GM19324 (cell line): ENCODE data around the gene TSPAN9.

Experiments
- ATAC-seq: cut with Tn5 transposase; IDR thresholded peaks from one replicate; pipeline ENCODE4 v1.9.1; 2021; ENCODE audit warnings: mild to moderate bottlenecking, moderate library complexity; ENCODE audit not compliant: unreplicated experiment, low FRiP score

TSPAN9 gene

DNA sequence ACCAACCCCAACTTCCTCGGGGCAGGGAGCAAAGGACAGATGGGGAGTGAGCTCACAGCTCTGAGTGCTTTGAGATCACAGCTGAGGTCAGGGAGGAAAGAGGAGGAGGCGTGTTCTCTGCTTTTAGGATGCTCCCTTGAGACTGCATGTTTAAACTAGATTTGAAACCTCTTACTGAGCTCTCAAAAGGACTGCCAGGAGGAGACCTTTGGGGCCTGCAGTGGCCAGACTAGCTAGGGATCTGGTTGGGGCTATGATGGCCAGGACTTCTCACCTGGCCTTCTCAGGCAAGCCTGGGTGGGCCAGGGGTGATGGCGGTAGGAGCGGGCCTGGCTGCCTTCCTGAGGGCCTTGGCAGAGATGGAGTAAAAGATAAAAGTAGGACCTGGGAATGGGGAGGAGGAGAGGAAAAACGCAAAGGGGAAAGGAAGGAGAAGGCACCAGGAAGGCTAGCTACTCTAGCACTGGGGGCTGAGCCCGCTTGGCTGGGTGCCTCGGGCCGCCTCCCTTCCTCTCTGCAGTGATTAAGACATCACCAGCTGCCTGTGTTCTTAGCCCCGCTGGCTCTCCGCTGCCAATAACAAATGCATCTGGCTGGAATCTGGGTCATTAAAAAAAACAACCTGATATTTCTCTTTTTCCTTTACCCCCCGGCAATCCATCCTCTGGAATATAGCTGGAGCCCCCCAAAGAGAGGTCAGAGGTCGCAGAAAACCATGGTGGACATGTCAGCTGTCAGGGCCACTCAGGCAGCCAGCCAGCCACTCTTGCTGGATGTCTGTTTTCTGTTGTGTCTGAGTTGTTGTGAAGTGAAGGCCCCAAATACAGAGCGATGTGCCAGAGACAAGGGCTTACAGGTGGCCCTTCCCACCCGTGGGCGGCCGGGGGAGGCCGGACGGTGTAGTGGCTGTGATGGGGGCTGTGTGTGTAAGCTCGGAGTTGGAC, 141.3 kb downstream of the TSPAN9 start:
- no peak for ATAC-seq

DNA sequence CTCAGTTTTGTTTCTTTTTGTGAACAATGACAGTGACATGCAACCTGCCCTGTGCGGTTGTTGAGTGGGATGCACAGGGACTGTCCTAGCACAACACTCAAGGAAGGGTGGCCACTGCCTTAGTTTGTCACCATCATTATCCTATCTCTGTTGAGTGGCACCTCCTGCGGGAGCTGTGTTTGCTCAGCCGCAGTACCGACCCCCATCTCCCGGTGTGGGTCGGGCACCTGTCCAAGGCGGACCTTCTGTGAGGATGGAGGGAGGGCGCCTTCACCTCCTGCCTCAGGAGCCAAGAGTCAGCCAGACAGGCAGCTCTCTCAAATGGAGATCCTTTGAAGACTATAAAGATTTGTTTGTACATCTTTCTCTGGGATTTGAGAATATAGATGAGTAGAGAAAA, 142.1 kb downstream of the TSPAN9 start:
- no peak for ATAC-seq

DNA sequence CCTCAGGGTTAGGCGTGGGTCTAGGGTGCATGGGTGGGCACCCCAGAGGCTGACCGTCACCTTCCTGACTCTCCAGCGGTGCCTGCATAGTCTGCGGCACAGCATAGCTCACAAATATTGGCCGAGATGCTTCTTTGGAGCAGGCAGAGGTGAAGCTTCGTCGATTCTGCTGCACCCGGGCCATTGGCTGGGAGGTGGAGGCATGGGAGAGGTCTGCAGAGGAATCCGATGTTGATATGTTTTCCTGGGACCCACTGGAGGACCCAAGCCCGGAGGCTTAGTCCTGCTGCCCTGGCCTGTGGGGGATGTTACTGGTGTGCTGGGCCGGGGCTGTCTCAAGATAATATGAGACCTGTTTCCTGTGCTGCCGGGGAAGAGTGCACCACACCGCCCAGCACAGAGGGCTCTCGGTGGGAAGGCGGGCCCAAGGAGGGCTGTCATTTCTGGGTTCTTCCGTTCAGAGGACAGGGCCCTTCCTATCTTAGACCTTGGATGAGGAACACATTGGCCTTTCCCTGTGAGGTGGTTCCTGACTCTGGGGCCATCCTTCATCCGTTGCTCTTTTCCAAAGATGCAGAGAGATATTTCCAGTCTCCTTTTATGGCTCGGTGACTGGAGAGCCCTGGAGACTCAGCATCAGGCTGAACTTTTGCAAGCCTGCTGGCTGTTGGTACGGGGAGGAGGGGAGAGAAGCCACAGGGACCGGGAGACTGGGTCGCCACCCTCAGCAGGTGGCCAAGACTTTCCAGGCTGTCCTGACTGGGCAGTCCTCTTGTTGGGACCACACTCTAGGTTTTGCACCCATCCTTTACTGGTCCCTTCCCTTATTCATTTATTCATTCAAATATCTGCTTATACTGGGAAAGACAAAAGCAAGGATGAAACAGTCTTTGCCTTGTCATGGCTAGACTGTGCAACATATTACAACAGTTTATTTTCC, 143.5 kb downstream of the TSPAN9 start:
- no peak for ATAC-seq

DNA sequence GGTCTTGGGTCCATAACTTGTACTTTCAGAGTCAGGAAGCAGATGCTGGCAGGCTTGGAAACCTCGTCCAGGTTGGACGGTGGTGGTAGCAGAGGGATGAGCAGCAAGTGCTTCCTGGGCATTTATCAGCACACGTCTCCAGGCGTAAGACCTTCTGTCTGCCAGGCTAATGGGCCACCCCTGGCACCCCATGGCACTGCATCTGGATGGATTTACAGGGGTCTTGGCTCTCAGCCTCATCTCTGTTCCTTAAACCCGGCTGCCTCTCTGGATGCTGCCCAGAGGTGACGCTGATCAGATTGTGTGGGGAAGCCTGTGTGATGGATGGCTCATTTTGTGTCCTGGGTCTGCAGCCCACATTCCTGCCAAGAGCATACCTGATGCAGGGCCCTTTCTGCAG, 145.1 kb downstream of the TSPAN9 start:
- ATAC-seq = no peak

DNA sequence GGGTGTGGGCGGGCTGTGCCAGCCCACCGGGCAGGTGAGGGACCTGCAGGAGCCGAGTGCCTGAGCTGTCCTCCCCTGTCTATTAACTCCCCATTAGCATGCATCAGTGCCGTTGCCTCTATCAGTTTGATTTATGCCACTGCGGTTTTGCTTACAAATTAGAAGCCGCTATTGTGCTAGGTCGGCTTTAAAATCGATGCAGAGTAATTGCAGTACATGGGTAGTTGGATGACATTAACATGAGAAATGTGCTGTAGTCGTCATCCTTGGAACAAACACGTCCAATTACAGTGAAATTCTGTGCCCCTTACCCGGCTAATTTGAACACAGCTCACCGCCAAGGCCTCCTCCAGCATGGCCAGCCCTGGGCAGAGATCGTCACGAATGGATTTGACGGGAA, 145.8 kb downstream of the TSPAN9 start:
- no peak for ATAC-seq

DNA sequence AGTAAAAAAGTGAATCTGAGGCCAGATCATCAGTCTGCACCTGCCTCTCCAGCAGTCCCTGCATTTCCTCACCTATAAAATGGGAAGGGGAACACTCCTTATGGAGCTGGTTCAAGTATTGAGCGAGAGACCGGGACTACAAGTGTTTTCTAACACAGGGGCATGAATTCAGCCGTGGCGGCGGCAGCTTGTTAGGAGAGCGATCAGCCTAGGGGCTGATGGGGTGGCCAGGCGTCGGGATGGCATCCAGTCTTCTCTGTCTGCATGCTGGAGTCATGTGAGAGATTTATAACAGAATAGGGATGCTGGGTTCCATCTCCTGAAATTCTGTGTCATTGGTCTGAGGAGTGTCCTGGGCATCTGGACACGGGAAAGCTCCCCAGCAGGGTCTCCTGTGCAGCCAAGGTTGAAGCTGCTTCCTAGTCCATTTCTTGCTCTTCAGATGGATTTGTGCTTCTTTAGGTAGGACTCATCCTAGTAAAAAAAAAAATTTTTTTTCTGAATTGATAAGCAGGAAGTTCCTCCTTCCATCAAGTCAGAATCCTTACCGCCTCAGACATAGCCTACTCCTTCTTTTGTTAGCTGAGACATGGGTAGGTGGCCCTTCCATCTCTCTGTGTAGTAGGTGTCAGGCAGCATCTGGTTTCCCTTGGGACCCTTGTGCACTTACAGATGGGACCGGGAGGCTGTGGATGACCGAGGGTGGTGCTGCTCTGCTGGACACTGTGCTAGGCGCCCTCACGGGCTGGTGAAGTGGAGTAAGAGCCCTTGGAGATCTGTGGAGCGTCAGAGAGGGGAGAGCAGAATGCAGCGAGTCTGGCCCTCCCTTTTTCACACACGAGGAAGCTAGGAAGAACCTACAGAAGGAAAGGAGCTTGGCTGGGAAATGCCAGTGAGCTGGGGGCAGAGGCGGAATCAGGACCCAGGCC, 146.7 kb downstream of the TSPAN9 start:
- ATAC-seq = no peak

DNA sequence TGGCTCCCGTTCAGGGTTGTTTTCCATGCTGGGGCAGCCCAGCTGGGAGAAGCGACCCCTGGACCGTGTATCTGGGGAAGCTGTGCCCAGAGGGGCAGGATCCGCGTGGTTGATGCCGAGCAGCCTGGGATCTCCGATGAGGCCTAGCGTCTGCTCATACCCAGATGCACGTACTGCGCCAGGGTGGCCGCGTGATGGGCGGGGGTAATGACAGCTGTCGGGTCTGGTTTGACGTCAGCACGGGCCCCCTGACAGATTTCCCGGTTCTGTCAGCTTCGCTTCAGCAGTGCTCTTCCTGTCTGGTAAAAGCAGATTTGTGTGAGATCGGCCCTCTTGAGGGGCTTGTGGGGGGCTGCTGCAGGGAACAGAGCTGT, 147.3 kb downstream of the TSPAN9 start:
- no peak for ATAC-seq

DNA sequence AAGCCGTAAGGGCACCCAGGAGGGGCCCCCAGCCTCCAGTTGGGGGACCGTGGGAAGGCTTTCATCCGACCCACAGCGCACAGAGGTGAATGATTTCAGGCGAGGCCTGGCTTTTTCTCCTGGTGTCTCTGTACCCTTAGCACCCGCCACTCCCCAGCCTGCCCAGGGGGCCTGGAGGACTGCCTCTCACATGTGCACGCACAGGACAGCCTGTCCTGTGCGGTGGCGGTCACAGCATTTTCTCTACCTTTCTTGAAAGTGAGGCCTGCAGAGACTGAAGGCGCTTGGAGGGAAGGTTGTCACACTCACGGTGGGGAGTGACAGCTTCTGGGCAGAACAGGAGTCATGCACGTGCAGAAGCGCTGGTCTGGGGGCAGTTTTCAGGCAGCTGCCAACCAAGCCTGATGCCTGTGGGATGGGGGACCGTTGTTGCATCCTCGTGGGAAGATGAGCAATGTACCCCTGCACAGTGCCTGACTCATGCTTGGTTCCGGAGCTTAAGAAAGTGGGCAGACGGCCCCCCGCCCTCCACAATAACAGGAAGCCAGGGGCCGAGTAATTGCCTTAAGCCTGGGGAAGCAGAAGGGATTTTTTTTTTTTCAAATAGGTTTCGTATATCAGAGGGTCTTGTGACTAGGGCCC, 148.1 kb downstream of the TSPAN9 start:
- no peak for ATAC-seq

DNA sequence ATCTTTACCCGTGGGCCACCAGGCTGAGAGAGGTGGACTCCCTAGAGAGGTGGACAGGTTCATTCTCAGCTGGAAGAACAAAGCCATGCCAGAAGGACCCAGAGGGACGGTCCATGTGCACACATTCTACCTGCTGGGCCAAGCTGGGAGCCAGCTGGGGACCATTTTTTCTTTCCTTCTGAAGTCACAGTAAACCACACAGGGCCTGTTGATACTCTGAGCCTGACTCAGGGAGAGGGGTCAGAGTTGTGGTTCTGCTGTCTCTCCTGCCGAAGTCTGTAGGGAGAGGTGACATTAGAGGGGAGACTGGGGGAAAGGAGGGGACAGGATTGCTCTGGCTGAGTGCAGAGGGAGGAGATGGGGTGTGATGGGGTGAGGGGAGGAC, 148.6 kb downstream of the TSPAN9 start:
- ATAC-seq = no peak

DNA sequence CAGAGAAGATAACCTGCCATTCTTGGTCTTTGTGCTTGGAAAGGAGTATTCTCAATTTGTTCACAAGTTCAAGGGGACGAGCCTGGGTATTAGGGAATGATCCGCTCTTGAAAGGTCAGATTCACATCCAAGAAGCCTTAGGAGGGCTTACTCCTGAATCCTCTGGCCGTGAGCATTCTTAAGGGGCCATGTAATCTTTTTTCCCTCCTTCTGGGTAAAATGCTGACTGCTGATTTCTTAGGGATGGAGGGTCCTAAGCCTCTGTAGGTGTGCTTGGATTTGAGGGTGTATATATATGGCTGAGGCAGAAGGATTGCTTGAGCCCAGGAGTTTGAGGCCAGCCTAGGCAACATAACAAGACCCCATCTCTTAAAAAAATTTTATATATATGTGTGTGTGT, 149.1 kb downstream of the TSPAN9 start:
- no peak for ATAC-seq

DNA sequence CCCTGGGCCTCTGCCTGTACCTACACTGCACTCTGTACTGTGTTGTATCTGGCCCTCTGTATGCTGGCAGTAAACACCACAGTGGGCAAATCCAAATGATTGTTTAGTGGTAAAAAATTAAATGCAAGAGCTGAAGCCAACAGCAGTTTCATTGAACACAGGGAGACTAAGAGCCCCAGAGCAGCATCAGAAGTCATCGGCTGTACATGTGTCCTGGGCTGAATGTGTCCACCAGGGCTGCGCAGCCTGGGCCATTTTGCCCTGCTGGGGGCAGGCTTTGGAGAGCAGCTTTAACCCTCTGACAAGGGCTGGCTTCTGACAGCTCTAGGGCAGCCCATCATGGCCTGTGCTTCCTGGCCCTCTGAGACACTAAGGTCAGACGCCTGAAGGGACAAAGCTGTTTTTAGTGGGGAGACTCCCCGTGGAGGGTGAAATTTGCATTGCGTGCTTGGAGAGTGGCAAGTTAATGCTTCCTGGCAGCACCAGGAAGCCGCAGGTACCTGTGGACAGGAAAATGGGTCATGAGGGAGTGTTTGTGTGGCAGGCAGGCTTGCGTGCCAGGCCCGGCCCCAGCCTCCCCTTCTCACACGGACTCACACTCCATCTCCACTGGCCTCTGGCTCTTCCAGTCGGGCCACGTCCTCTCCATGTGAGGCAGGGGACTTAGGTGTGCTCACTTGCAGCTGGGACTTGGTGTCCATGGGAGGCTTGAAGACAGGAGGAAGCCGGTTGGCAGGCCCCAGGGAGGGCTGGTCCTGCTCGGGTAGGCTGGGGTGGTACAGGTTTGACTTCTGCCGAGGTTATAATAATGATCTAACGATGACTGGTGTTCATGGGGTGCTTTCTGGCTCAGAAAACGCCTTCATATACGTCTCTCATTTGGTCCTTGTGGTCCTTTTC, 150.1 kb downstream of the TSPAN9 start:
- no peak for ATAC-seq

DNA sequence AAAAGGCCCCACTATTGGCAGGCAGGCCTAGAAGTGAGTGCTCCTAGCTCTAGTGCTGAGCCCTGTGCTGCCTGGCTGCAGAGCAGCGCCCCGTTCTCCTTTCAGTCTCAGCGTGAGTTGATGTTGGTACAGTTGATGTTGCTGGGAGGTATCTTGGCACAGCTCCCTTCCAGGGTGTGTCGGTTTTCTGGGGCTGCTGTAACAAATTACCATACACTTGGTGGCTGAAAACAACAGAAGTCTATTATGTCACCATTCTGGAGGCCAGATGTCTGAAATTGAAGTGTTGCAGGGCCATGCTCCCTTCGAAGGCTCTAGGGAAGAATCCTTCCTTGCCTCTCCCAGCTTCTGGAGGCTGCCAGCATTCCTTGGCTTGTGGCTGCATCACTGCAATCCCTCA, 151.4 kb downstream of the TSPAN9 start:
- ATAC-seq = no peak

DNA sequence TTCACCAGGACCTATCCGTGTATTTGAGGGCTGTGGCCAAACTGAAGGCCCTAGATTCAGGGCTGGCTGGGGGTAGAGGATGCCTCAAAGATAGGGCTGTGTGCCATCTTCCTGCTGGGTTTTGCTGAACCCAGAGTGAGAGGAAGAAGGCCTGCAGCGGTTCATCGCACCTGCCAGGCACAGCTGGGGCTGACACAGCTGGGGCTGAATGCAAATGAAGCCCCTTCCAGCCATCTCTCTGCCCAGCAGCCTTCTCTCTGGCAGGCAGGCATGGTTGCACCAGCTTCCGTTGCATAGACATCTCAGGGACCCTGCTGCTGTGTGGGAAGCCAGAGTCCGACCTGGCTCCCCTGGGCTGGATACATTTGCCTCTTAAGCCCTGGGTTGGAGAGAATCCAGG, 152.4 kb downstream of the TSPAN9 start:
- ATAC-seq = no peak

DNA sequence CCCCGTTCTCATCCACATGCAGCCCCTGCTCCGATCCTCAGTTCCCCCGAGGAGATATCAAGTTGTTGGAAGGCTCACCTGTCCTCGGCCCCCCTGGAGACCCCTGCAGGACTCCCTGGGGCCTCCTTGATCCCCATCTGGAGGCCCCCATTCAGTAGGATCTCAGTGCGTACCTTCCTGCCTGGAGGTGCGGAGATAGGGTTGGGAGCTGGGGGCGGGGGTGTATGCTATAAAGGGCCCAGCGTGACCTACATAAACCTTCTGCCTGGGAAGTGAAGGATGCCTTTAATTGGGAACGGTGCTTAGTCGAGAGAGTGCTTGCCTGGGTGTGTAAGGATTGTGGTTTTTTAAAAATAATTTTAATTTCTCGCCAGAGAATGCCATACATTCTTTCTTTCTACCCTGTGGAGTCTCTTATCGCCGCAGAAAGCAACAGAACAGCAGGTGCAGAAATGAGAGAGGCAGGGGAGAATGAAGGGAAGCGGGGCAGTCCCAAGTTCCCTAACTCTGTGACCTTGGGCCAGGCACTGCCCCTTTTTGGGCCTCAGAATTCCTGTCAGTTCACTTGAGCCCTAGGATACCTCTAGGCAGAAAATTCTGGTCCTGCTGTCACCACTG, 153.7 kb downstream of the TSPAN9 start:
- ATAC-seq = no peak

DNA sequence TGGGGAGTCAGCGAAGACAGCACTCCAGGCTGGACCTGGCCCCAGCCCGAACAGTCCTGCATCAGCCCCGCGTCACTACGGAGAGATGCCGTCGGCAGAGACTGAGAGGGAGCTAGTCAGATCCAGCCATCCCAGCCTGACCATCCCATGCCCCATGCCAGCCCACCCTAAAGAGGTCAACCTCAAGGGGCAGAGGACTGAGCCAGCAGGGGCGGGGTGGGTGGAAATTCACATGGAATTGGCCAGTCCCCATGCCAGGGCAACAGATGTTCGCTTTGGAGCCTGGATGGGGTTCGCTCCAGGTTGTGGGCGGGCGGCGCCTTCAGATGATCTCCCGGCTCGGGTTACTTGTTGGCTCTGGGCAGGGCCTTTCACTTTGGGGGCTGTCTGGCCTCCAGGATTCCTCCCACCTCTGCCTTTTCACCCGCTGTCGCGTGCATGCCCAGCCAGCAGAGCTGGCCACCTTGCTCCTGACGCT, 154.3 kb downstream of the TSPAN9 start:
- ATAC-seq = no peak

DNA sequence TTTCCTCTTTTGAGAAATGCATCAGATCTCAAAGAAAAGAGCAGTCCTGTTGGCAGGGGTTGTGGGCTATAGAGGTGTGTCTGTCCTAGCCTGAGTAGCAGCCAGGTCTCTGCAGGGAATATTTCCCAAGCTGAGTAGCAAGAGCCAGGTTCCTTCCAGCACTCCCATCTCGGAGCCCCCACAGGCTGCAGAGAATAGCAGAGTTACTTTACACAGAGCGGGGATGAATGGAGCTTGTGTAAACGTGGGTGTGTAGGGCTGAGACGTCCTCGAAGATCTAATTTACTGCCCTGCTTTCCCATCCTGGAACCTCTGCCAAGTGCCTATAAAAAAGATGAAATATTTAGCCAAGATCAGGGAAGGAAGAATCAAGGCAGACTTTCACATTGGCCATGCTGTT, 156.6 kb downstream of the TSPAN9 start:
- no peak for ATAC-seq

DNA sequence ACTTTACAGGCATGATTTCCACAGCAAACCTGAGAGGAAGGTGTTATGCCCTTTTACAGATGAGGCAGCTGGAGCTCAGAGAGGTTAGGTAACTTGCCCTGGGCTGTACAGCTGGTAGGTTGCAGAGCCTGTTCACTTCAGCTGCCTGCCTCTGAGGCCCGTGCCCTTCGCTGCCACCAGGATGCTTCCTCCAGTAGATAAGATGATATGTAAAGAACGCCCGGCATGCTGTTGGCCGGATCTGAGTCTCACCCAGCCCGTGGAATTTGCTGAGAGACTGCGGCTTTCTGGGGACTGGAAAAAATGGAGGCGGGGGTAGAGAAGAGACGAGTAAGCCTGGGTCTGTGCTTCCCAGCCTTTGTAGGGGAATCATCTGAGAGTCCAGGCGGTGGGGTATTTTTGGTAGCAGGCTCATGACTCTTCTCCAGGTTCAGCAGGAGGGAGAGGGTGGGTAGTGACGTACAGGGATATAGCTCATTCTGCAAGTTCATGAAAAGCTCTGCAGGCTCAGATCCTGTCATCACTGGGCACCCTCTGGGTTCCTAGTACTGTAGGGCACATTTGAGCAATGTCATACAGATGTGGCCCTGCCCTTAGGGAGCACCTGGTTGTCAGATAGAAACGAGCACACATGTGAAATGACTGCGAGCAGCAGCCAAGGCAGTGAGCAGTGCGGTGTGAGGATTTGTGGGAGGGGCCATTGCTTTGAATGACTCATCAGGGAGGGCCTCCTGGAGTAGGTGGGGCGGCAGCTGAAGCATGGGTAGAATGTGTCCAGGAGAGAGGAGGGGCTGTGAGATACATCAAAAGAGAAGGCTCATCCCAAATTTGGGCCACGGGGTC, 159.4 kb downstream of the TSPAN9 start:
- ATAC-seq = no peak
